Stimulated activated CD4-positive, alpha-beta T cell treated with anti-CD3 and anti-CD28 coated beads, Interleukin-15, amount 100 ng/mL, for 1 hour (primary cell): Measurements from ENCODE around the gene DHCR7.

Experiments
- DNase-seq, 2 donors: peaks; one replicate each; pipeline ENCODE4 v3.0.0-alpha.2; 2020; ENCODE audit warnings: low read depth in 1 of 2, low spot score in 1 of 2

Gene DHCR7

DNA sequence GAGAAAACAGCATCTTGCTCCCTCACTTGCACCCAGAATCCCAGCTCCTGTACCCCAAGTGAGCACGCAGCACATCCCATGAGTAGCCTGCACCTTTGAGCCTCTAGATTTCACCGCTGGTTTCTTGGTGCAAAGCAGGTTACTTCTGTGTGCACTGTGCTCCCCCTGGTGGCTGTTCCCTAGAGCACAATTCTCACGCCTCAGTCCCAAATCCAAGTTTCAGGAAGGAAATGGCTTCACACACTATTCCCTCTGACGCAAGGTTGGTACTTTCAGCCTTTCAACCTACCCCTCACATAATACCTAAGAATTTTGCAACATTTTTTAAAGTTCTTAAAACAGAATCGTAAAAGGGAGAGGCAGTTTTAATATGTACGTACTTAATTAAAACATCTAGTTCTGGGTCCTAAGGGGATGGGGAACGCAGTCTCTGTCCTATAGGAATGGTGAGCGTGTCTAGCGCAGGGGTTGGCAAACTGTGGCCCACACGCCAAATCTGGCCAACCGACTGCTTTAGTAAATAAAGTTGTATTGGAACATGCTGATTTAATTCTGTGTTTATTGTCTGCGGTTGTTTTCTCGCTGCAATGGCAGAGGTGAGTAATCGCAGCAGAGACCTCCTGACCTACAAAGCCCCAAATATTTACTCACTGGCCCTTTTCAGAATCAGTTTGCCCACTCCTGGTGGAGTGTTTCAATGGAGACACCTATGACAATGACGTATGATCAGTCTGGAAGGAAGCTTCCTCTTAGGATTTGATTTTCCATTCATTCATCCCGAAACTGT lies 27.5 kb downstream of the DHCR7 start:
- DNase-seq, result no peak

- no peak for DNase-seq
Measured at GRCh38 chr11:71418643-71419042, 29.6 kb downstream of the DHCR7 start.

DNA sequence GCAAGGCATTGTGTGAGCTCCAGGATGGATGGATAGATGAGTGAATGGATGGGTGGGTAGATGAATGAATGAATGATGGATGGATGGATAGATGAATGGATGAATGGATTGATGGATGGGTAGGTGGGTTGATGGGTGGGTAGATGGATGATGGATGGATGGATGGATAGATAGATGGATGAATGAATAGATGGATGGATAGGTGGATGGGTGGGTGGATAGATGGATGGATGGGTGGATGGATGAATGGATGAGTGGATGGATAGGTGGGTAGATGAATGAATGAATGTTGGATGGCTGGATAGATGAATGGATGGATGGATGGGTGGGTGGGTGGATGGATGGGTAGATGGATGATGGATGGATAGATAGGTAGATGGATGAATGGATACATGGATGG lies 33.5 kb downstream of the DHCR7 start:
- DNase-seq, result no peak

GRCh38 chr11:71410363-71410966 lies 37.7 kb downstream of the DHCR7 start:
- no peak for DNase-seq

GRCh38 chr11:71408826-71409225 lies 39.4 kb downstream of the DHCR7 start:
- DNase-seq, result no peak

DNA sequence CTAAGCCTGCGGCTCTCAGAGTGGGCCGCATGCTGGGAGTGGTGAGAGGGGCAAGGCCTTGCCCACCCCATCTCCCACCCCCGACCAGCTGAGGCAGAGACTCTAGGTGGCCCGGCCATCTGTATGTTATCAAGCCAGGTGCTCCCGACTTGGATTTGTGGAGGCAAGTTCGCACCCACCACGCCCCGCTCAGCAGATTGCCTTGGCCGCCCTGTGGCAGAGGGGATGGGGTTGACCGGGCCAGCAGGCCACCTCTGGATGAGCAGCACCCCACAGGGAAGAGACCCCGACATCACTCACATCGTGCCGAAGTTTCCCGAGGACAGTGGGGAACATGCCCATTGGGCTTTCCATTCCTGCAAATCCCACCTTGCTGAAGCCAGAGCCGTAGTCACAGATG lies 40.8 kb downstream of the DHCR7 start:
- DNase-seq, result no peak

DNA sequence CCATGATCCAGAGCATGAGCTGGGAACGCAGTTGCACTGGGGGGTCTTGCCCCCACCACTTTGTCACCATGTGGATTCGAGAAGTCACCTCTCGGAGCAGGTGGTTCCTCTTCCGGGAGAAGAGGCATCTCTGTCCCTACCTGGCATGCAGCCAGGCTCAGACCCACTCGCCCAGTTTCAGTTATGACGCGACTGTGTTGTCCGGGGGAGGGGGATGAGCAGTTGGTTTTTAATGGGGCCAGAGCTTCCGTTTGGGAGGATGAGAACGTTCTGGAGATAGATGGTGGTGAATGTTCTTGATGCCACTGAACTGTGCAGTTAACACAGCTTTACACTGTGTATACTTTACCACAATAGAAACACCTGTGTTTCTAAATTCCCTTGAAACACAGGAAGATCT lies 41.5 kb downstream of the DHCR7 start:
- DNase-seq, result no peak

DNA sequence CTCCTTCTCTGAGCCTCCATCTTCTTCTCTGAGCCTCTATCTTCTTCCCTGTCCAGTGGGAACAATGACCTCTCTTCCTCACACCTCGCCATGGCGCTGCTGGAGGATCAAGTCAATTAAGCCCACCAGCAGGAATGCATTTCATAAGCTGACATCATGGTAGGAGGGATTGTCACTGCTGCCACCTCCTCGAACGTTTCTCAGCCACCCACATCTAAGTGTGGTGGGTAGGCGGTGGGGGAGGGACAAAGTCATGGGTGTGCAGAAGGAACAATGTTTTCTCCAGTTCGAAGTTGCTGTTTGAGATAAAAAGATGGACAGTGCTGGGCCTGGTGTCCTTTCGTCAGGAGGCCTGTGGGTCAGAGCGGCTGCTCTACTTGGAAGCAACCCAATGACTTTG lies 44.0 kb downstream of the DHCR7 start:
- no peak for DNase-seq

DNA sequence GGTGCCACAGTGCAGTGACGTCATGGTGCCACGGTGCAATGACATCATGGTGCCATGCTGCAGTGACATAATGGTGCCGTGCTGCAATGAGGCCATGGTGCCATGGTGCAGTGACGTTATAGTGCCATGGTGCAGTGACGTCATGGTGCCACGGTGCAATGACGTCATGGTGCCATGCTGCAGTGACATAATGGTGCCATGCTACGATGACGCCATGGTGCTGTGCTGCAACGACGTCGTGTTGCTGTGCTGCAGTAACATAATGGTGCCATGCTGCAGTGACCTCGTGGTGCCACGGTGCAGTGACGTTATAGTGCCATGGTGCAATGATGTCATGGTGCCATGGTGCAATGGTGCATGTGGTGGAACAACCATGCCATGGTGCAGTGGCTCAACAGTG lies 45.3 kb downstream of the DHCR7 start:
- DNase-seq, result no peak

- no peak for DNase-seq
Measured at GRCh38 chr11:71400216-71400615, 48.0 kb downstream of the DHCR7 start.

- no peak for DNase-seq
Measured at GRCh38 chr11:71399341-71399740, 48.9 kb downstream of the DHCR7 start.

DNA sequence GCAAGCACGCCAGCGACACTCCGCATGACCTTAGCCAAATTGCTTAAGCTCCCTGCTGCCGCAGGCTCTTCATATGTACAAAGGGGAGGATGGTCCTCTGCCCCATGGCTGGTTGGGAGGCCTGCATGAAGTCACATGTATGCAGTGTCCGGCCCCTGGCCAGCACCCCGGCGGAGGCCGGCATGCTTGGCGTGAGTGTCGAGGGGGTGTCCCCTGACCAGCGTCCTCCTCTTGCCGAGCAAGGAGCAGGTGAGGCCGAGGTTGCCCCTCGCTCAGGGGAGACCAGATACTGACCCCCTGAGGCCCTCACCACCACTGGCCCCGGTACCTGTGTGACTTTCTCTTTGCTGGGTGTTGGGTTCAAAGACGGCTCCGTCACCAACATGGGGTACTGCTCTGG lies 50.2 kb downstream of the DHCR7 start:
- DNase-seq, result no peak

GRCh38 chr11:71397331-71397860 lies 50.8 kb downstream of the DHCR7 start:
- DNase-seq, result no peak

GRCh38 chr11:71396548-71397123 lies 51.6 kb downstream of the DHCR7 start:
- DNase-seq, result no peak

DNA sequence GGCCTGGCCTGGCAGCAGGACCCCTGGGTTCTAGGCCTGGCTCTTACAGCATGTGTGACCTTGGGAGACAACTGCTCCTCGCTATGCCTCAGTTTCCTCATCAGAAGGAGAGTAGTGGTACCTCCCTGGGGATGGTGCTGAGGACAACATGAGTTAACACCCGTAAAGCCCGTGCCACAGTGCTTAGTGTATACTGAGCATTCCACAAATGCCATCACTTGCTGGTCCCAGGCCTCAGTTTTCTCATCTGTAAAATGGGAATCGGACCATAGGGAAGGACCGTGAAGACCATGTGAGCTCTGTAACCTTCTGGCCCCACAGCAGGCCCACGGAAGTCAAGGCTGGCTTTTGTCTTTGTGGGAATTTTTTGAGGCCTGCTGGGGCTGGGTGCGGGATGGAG lies 52.4 kb downstream of the DHCR7 start:
- DNase-seq, result no peak

DNA sequence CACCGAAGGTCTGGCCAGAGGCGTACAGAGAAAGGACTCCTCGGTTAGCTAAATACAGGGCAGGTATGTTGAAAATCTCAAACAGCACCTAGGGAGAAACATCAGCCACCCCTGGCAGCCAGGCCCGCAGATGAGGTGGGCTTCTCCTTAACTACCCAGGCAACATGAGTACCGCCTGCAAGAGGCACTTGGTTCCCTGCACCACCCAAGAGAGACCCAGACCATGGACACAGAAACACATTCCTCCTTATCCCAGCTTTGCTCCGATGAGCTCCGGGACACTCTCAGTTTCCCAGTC lies 53.0 kb downstream of the DHCR7 start:
- DNase-seq, result no peak

DNA sequence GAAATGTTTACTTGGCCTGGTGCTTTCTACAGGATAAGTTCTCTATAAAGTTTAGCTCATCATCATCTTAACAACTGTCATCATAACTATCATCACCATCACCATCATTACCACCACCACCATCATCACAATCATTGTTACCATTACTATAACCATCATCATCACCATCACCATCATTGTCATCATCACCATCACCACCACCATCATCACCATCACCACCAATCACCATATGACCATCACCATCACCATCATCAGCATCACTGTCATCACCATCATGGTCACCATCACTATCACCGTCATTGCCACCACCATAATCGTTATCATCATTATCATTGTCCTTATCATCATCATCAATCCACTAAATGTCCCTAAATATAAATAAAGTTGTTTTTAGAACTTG lies 54.9 kb downstream of the DHCR7 start:
- no peak for DNase-seq

- no peak for DNase-seq
Measured at GRCh38 chr11:71391796-71392195, 56.4 kb downstream of the DHCR7 start.

DNA sequence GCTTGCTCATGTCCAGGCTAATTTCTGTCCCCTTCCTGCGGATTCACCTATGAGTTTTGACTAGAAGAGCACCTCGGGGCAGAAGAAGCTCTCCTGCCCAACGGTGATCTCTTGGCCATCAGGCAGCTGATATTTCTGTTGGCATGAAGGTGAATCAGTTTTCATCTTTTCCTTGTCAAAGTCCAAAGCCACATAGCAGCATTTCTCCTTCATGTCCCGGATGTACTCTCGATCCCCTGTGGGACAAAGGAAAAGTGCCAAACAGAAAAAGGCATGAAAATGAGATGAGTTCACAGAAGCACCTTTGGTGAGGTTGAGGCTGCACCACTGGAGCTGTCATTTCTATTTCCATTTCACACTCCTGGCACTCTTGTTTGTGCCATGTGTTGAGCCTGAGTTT lies 56.8 kb downstream of the DHCR7 start:
- DNase-seq, result no peak

GRCh38 chr11:71388637-71389235 lies 59.5 kb downstream of the DHCR7 start:
- DNase-seq, result no peak

GRCh38 chr11:71387784-71388636 lies 60.2 kb downstream of the DHCR7 start:
- DNase-seq, result no peak
